H1 (cell line): ENCODE measurements around the gene YWHAB. TPM values are rescaled to one million over a fixed set of nuclear protein-coding genes. Genes with fewer than 3 reads are reported as not detected.

Experiments used
- CTCF ChIA-PET: fragments of 300-600 bp; sonication (Branson Sonifier 250); formaldehyde crosslinking; loops from one replicate; lab custom pipeline; 2021; ENCODE audit not compliant: partially characterized antibody; lab: Charles Lee
- POLR2A ChIA-PET: fragments of 300-600 bp; sonication (Branson Sonifier 250); formaldehyde crosslinking; loops from one replicate; lab custom pipeline; 2021; ENCODE audit warnings: inconsistent platforms; ENCODE audit not compliant: partially characterized antibody; lab: Charles Lee
- DNase-seq, 2 experiments: peaks; one replicate each; pipeline versions ENCODE4 v3.0.0 to v3.0.0-alpha.2; 2010 to 2022; ENCODE audit warnings: low spot score in 2 of 2, low read depth in 1 of 2, mixed read lengths in 1 of 2
- FAIRE-seq: peaks from 2 replicates; lab custom pipeline; 2011; peaks lifted over from hg19 to GRCh38; lab: Jason Lieb, UNC
- H2AFZ ChIP-seq: 2 replicates; pipeline ENCODE4 v1.8.1; 2012; ENCODE audit warnings: low read length, inconsistent platforms
- H2AK5ac ChIP-seq: 2 replicates; pipeline ENCODE4 v1.6.1; 2013; ENCODE audit warnings: low read depth, low read length
- H2BK120ac ChIP-seq: replicated peaks from 2 replicates; pipeline ENCODE3; 2013; ENCODE audit warnings: low read depth, low read length, inconsistent platforms
- H2BK12ac ChIP-seq: 2 replicates; pipeline ENCODE4 v1.6.1; 2013; ENCODE audit warnings: low read depth, low read length
- H2BK15ac ChIP-seq: 2 replicates; pipeline ENCODE4 v1.6.1; 2013; ENCODE audit warnings: low read length
- H2BK20ac ChIP-seq: 2 replicates; pipeline ENCODE4 v1.6.1; 2013; ENCODE audit warnings: low read length
- H2BK5ac ChIP-seq: 2 replicates; pipeline ENCODE4 v1.6.1; 2013; ENCODE audit warnings: low read depth, low read length
- H3K14ac ChIP-seq: 2 replicates; pipeline ENCODE4 v1.6.1; 2013; ENCODE audit warnings: inconsistent platforms; ENCODE audit not compliant: insufficient read length
- H3K18ac ChIP-seq: 2 replicates; pipeline ENCODE4 v1.6.1; 2013; ENCODE audit warnings: low read length; ENCODE audit errors: extremely low read depth
- H3K23ac ChIP-seq: 2 replicates; pipeline ENCODE4 v1.6.1; 2013; ENCODE audit warnings: inconsistent platforms; ENCODE audit not compliant: insufficient read length
- H3K23me2 ChIP-seq: 2 replicates; pipeline ENCODE4 v1.6.1; 2013; ENCODE audit warnings: low read depth, low read length
- H3K27ac ChIP-seq: 2 replicates; pipeline ENCODE4 v1.6.1; 2011; ENCODE audit warnings: low read depth, low read length, inconsistent platforms
- H3K27me3 ChIP-seq, 4 experiments: replicated peaks in 1 of 4; 1 replicate in 1 of 4; 2 replicates in 3 of 4; pipeline versions ENCODE4 v1.6.1 to v1.8.1; 2011 to 2013; ENCODE audit warnings: low read length in 3 of 4, mild to moderate bottlenecking in 3 of 4, inconsistent platforms in 2 of 4, mixed read lengths in 2 of 4, moderate library complexity in 1 of 4; ENCODE audit not compliant: control insufficient read depth in 3 of 4, insufficient read depth in 3 of 4; ENCODE audit errors: extremely low read depth in 1 of 4
- H3K36me3 ChIP-seq, 4 experiments: 2 replicates each; pipeline versions ENCODE4 v1.6.1 to v1.8.1; 2011 to 2013; ENCODE audit warnings: mild to moderate bottlenecking in 4 of 4, low read length in 3 of 4, moderate library complexity in 2 of 4, control low read depth in 1 of 4, inconsistent platforms in 1 of 4; ENCODE audit not compliant: insufficient read depth in 4 of 4, control insufficient read depth in 2 of 4
- H3K4ac ChIP-seq: replicated peaks from 2 replicates; pipeline ENCODE3; 2013; ENCODE audit warnings: low read length, low read depth, mixed read lengths, inconsistent platforms; ENCODE audit not compliant: insufficient read length
- H3K4me1 ChIP-seq, 4 experiments: replicated peaks in 1 of 4; 1 replicate in 1 of 4; 2 replicates in 3 of 4; pipeline versions ENCODE4 v1.6.1 to v1.8.1; 2011 to 2013; ENCODE audit warnings: low read length in 3 of 4, inconsistent platforms in 2 of 4, mixed read lengths in 1 of 4; ENCODE audit not compliant: insufficient read depth in 4 of 4, control insufficient read depth in 3 of 4
- H3K4me2 ChIP-seq, 2 experiments: 2 replicates each; pipeline versions ENCODE4 v1.6.1 to v1.8.1; 2011 to 2013; ENCODE audit warnings: low read depth in 2 of 2, low read length in 2 of 2, control low read depth in 1 of 2, inconsistent platforms in 1 of 2, mild to moderate bottlenecking in 1 of 2; ENCODE audit not compliant: insufficient read depth in 1 of 2
- H3K4me3 ChIP-seq, 4 experiments: fragments of 200-600, 300-600 bp in 1 of 4; sonication (generic), shearing (Covaris generic), sonication (Bioruptor Twin) in 1 of 4; 2 replicates each; pipeline versions ENCODE4 v1.5.1 to v1.8.1; 2011 to 2016; ENCODE audit warnings: low read length in 4 of 4, low read depth in 3 of 4, control low read depth in 2 of 4, inconsistent platforms in 2 of 4, mild to moderate bottlenecking in 2 of 4, mixed read lengths in 1 of 4, moderate library complexity in 1 of 4; ENCODE audit not compliant: insufficient read depth in 2 of 4; ENCODE audit errors: extremely low read depth in 1 of 4
- H3K56ac ChIP-seq: replicated peaks from 2 replicates; pipeline ENCODE3; 2013; ENCODE audit warnings: low read depth, mild to moderate bottlenecking, mixed read lengths, low read length, inconsistent platforms; ENCODE audit not compliant: insufficient read length
- H3K79me1 ChIP-seq: 2 replicates; pipeline ENCODE4 v1.6.1; 2013; ENCODE audit warnings: low read depth, low read length, control low read depth
- H3K79me2 ChIP-seq, 2 experiments: 2 replicates each; pipeline versions ENCODE4 v1.6.1 to v1.8.1; 2012 to 2013; ENCODE audit warnings: low read length in 2 of 2, mild to moderate bottlenecking in 2 of 2, inconsistent platforms in 1 of 2; ENCODE audit not compliant: insufficient read depth in 2 of 2, control insufficient read depth in 1 of 2
- H3K9ac ChIP-seq, 4 experiments: replicated peaks in 1 of 4; 1 replicate in 1 of 4; 2 replicates in 3 of 4; pipeline versions ENCODE4 v1.6.1 to v1.8.1; 2011 to 2013; ENCODE audit warnings: low read depth in 3 of 4, low read length in 3 of 4, control low read depth in 2 of 4, mild to moderate bottlenecking in 2 of 4, moderate library complexity in 2 of 4, inconsistent platforms in 1 of 4; ENCODE audit errors: extremely low read depth in 1 of 4
- H3K9me3 ChIP-seq, 2 experiments: 2 replicates each; pipeline versions ENCODE4 v1.6.1 to v1.8.1; 2012 to 2013; ENCODE audit warnings: mild to moderate bottlenecking in 2 of 2, moderate library complexity in 2 of 2, control low read depth in 1 of 2, inconsistent platforms in 1 of 2, low read depth in 1 of 2, low read length in 1 of 2, mixed read lengths in 1 of 2; ENCODE audit not compliant: insufficient read depth in 2 of 2
- H4K20me1 ChIP-seq, 2 experiments: replicated peaks in 1 of 2; 2 replicates each; pipeline versions ENCODE3 to v1.8.1; 2011 to 2013; ENCODE audit warnings: inconsistent platforms in 2 of 2, low read length in 2 of 2, mild to moderate bottlenecking in 1 of 2; ENCODE audit not compliant: insufficient read depth in 2 of 2, control insufficient read depth in 1 of 2
- H4K5ac ChIP-seq: 2 replicates; pipeline ENCODE4 v1.6.1; 2013; ENCODE audit warnings: low read length, low read depth, mixed read lengths, inconsistent platforms; ENCODE audit not compliant: insufficient read length
- H4K8ac ChIP-seq: 2 replicates; pipeline ENCODE4 v1.8.0; 2013; ENCODE audit warnings: mild to moderate bottlenecking, moderate library complexity, low read length, inconsistent platforms; ENCODE audit not compliant: insufficient read depth; ENCODE audit errors: extremely low read depth
- H4K91ac ChIP-seq: replicated peaks from 2 replicates; pipeline ENCODE3; 2013; ENCODE audit warnings: low read length, mixed read lengths, inconsistent platforms; ENCODE audit not compliant: insufficient read length
- CBX5 ChIP-seq: fragments of 300-800, 300-1000 bp; sonication (generic); IDR thresholded peaks from 2 replicates; pipeline ENCODE4 v1.7.1; 2016; ENCODE audit warnings: antibody characterized with exemption, low read length, low read depth
- CHD1 ChIP-seq: IDR thresholded peaks from 2 replicates; pipeline ENCODE4 v1.6.1; 2012; ENCODE audit warnings: low read depth, low read length, improper control_type of control experiment
- GTF2F1 ChIP-seq: IDR thresholded peaks from 2 replicates; pipeline ENCODE4 v1.6.1; 2012; ENCODE audit warnings: low read depth, low read length, improper control_type of control experiment, borderline replicate concordance
- HDAC2 ChIP-seq, 2 experiments: fragments of 300-600 bp in 1 of 2; sonication (generic) in 1 of 2; IDR thresholded peaks; 2 replicates each; pipeline ENCODE4 v1.6.1; 2011 to 2012; ENCODE audit warnings: low read depth in 2 of 2, low read length in 2 of 2, mild to moderate bottlenecking in 2 of 2, moderate library complexity in 2 of 2, borderline replicate concordance in 1 of 2, inconsistent platforms in 1 of 2
- RBBP5 ChIP-seq: IDR thresholded peaks from 2 replicates; pipeline ENCODE4 v1.7.1; 2012; ENCODE audit warnings: low read depth, mild to moderate bottlenecking, inconsistent platforms, low read length, moderate library complexity, borderline replicate concordance
- RXRA ChIP-seq: IDR thresholded peaks from 2 replicates; pipeline ENCODE4 v1.6.1; 2011; ENCODE audit warnings: low read depth, mild to moderate bottlenecking, low read length, moderate library complexity; ENCODE audit not compliant: insufficient read depth
- SIX5 ChIP-seq: IDR thresholded peaks from 2 replicates; pipeline ENCODE4 v1.6.1; 2011; ENCODE audit warnings: mild to moderate bottlenecking, low read depth, low read length
- WGBS, 2 experiments: shearing (Covaris generic) in 1 of 2; methylation state at CpG; one replicate each; pipeline versions ENCODE4 v1.1.6 to v1.1.7; 2013 to 2015; ENCODE audit warnings: low lambda C conversion rate in 2 of 2, mixed read lengths in 2 of 2, inconsistent platforms in 1 of 2, low coverage in 1 of 2, missing lambda C conversion rate in 1 of 2; ENCODE audit not compliant: insufficient replicate concordance in 2 of 2, insufficient coverage in 1 of 2, insufficient read length in 1 of 2; ENCODE audit errors: extremely low coverage in 1 of 2, missing lambda C conversion rate in 1 of 2; 5-methylcytosine and 5-hydroxymethylcytosine counted together
- polyA plus RNA-seq, 7 experiments: library from polyadenylated mRNA; depleted of rRNA in 3 of 7; stranded (reverse) in 5 of 7; unstranded in 2 of 7; fragments of >200 nt in 5 of 7; fragments of 200-250 nt in 2 of 7; gene quantifications; 1 replicate in 5 of 7; 2 replicates in 1 of 7; 4 replicates in 1 of 7; pipeline versions ENCODE4 v1.2.1 to v1.2.3, GENCODE V29; 2011 to 2013; ENCODE audit warnings: missing spikeins in 2 of 7, mixed read lengths in 2 of 7
- total RNA-seq: library from RNA; stranded (reverse); fragmentation: NEBNext Ultra II Directional; extraction: Animal tissue kit (Norgen Biotek cat#: 25700); gene quantifications from 2 replicates; pipeline ENCODE4 v1.2.1, GENCODE V29; 2021

YWHAB gene
- total and polyA plus RNA-seq, 2 of the 8 experiments (the other 6 are each of a cell fraction or from before 2014, with no cell fraction given), result 72.9 to 256 TPM

DNA sequence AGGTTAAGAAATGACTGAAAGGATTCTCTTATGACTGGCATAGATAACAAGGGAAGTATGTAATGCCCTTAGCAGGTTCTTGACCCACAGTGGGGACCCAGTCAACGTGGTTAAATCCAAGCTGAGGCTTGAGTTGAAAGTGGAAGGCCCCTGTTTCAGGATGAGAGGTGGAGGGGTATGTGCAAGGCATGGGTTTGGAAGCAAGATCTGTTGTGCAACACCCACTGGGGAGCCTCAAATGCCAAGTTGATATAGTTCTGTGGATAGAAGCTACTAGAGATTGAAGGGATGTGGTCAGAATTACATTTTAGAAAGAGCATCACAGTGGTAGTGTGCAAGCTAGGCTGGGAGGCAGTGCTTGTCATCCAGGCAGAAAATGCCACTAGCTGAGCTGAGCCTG lies 29.4 kb downstream of the YWHAB start:
- H3K56ac ChIP-seq, result no peak overlapping the region
- H3K4me2 ChIP-seq, result no peak overlapping the region
- no peaks in the 10 kb centered on the region for H3K9me3 ChIP-seq
- no peak overlapping the region for H3K18ac ChIP-seq
- no peak overlapping the region for H2BK5ac ChIP-seq
- H2AFZ ChIP-seq, result no peak overlapping the region
- no peak overlapping the region for H3K23ac ChIP-seq
- DNase-seq, result no peak
- no peaks in the 10 kb centered on the region for H3K27me3 ChIP-seq
- H3K23me2 ChIP-seq, result peaks cover 2% of the 10 kb centered on the region; the same call in 1 of the 2 replicates
- WGBS, 2 experiments, result 87% methylated on average over 1 of the region's 1 CpG; no CpG with 5 or more reads in 1 of the 2 experiments
- H2BK20ac ChIP-seq, result no peak overlapping the region
- H3K79me1 ChIP-seq, result peaks cover 4% of the 10 kb centered on the region
- no peak overlapping the region for H3K9ac ChIP-seq
- H3K27ac ChIP-seq, result no peak overlapping the region
- no peak overlapping the region for H4K91ac ChIP-seq
- no peak overlapping the region for H3K4me3 ChIP-seq
- ChIA-PET CTCF (no interaction called here), POLR2A (interaction anchor here (0.6 to 2.1 kb wide), 3 partner anchors 9 to 254 kb away, joined by 3 to 4 read pairs (median 3); no protein-coding TSS in a partner anchor)
- H3K4ac ChIP-seq, result no peak overlapping the region
- H2BK15ac ChIP-seq, result no peak overlapping the region
- no peak overlapping the region for H2BK120ac ChIP-seq
- H2AK5ac ChIP-seq, result no peak overlapping the region
- no peak overlapping the region for H2BK12ac ChIP-seq
- peaks cover 0 to 18% of the 10 kb centered on the region in 2 experiments; a peak in 1 of 4 replicates for H3K79me2 ChIP-seq
- no peak overlapping the region for H3K14ac ChIP-seq
- H4K20me1 ChIP-seq, result peaks cover 2 to 4% of the 10 kb centered on the region in 2 experiments
- no peak overlapping the region for H4K5ac ChIP-seq
- FAIRE-seq, result no peak
- H3K4me1 ChIP-seq, result no peaks in the 10 kb centered on the region; a peak in 1 of 7 replicates
- no peak overlapping the region for H4K8ac ChIP-seq
- peaks cover 14 to 55% (median 34%) of the 10 kb centered on the region in 4 experiments for H3K36me3 ChIP-seq
- no peak for TF ChIP-seq GTF2F1
- TF ChIP-seq HDAC2 (IDR thresholded peaks at IDR 0.05; ENCODE audit: borderline replicate concordance in 1 of 2, low read depth in 2 of 2, low read length in 2 of 2), result no peak
- TF ChIP-seq CHD1, result no peak
- TF ChIP-seq RXRA, result no peak
- TF ChIP-seq SIX5, result no peak
- no peak for TF ChIP-seq RBBP5
- TF ChIP-seq CBX5, result no peak
